GM21619 (cell line): Measurements from ENCODE around the gene CARS1.
"Not testable (repeated sequence)": the region's sequence is repeated elsewhere in the genome, so short reads cannot be mapped to it uniquely, and the experiment has no call there.

Experiments
- ATAC-seq: cut with Tn5 transposase; IDR thresholded peaks from one replicate; pipeline ENCODE4 v1.9.1; 2021; ENCODE audit not compliant: unreplicated experiment

CARS1 gene

GRCh38 chr11:3090096-3090901 is 33.1 kb upstream of the CARS1 start:
- no peak for ATAC-seq

- ATAC-seq, result no peak
Measured at GRCh38 chr11:3089236-3090061, 32.2 kb upstream of the CARS1 start.

DNA sequence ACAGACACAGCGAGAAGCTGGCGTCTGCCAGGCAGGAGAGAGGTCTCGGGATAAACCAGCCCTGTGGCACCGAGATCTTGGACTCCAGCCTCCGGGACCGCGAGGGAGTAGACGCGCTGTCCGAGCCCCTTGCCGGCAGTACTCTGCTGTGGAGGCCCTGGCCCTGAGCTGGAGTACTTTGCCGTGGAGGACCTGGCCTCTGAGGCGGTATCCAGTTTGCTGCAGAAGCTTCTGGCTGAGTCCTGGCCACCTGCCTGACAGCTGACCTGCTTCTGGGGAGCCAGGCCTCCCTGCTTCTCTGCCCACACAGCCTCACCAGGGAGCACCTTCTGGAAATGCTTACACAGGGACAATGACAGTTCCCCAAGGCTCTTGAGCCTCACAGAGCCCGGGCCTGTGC is 31.6 kb upstream of the CARS1 start:
- no peak for ATAC-seq

DNA sequence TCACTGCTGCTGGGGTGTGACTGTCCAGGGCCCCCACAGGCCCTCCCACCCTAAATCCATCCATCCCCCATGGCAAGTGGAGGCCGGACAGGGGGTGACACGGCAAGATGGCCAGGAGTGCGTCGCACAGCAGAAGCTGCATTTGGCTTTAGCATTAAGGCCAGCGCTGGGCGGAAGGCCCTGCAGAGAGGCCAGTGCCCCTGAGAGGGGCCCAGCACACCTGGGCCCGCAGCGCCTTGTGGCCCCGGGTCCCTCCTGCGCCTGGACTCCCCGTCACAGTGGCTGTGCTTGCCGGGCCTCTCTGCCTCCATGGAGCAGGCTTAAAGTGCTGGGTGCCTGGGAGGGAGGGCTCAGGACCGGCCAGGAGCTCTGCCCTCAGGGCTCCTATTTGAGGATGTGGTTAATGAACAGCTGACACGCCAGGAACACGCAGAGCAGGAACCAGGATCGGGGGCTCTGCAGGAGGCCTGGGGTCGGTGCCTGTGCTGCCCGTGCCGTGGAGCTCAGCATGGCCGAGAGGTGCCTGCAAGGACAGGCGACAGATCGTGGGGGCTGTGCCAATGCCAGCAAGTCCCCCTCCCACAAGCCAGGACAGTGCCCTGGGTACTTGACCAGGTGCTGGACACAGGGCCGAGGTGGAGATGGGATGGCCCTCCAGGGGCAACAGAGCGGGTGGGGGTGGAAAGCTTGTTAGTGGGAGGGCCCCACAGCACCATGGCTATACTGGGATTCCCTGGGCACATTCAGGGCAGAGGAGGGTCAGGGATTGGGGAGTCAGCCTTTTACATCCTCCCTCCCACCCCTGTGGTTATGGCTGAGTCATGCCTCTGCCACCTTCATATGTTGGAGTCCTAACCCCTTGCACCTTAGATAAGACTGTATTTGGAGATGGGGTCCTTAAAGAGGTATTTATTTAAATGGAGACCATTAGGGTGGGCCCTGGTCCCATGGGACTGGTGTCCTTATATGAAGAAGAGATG is 30.9 kb upstream of the CARS1 start:
- no peak for ATAC-seq

DNA sequence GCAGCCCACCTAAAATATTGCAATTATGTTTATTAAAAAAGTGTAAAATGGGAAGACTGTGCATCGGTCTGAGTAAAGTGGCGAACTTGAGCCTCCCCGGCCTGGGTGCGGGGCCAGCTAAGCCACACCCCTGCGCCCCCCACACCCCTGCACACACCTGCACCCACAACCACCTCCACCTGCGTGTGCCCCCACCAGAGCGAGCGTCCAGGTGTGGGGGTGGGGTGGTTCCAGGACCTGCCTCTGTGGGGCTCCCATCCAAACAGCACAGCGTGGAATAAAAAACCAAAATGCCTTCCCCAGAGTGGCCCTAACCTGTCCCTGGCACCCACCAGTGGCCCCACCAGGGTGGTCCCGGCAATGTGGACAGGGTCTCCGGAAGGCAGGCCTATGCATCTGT is 30.1 kb upstream of the CARS1 start:
- no peak for ATAC-seq

DNA sequence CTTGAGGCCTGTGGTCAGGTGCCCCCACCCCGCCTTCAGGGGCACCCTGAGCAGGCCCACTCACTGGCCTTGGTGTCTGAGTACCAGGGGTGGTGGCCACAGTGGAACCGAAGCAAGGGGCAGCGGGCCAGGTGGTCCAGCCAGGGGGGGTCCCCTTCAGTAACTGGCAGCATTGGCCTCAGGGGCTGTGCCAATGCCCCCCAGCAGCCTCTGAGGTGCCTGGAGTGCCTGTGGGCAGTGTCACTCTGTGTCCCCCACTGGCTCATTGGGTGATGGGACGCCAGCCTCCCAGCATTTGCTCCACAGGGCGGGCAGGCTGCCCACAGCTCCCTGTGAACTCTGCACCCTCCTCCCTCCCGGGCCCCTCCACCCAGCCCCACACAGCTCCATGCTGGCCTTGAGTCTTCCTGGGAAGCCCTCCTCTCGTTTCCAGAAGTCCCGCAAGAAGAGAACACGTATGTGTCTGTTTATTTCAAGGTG is 29.5 kb upstream of the CARS1 start:
- no peak for ATAC-seq

DNA sequence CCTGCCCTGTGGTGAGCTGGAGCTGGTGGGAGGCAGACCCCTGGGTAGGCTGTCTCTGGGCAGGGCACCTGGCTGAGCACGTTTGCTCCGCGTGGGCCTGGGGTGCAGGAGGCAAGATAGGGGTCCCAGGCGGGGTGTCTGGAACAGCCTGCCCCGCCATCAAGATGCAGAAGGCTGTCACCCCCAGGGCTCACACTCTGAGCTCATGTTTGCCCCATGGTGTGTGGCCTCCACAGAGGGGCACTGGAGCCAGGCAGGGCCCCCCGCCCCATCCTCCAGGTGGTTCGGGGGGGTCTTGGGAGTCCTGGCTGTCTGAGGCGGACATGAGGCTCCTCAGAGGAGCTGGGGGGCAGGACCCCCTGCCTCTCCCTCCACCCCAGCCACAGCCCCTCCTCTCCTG is 28.9 kb upstream of the CARS1 start:
- ATAC-seq, result no peak

- no peak for ATAC-seq
Measured at GRCh38 chr11:3085052-3085451, 27.8 kb upstream of the CARS1 start.

GRCh38 chr11:3083321-3083720 is 26.1 kb upstream of the CARS1 start:
- no peak for ATAC-seq

DNA sequence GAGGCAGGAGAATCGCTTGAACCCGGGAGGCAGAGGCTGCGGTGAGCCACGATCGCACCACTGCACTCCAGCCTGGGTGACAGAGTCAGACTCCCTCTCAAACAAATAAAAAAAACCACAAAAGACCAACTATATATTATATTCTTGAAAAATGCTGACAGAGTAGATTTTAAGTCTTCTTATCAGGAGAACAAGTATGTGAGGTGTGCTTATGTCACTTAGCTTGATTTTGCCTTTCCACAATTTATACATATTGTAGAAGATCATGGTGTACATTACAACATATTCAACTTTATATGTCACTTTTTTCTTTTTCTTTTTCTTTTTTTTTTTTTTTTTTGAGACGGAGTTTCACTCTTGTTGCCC is 24.1 kb upstream of the CARS1 start:
- no peak for ATAC-seq

GRCh38 chr11:3080733-3081385 is 23.6 kb upstream of the CARS1 start:
- no peak for ATAC-seq

DNA sequence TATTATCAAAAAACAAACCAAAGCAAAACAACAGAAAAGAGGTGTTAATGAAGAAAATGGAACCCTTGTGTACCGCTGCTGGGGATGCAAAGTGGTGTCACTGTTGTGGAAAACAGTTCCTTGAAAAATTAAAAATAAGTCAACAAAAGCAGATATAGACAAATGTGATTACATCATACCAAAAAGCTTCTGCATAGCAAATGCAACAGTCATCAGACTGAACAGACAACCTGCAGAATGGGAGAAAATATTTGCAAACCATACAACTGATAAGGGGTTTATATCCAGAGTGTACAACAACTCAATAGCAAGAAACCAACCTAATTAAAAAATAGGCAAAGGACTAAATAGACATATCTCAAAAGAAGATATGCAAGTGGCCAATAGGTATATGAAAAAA is 22.9 kb upstream of the CARS1 start:
- ATAC-seq, result no peak

DNA sequence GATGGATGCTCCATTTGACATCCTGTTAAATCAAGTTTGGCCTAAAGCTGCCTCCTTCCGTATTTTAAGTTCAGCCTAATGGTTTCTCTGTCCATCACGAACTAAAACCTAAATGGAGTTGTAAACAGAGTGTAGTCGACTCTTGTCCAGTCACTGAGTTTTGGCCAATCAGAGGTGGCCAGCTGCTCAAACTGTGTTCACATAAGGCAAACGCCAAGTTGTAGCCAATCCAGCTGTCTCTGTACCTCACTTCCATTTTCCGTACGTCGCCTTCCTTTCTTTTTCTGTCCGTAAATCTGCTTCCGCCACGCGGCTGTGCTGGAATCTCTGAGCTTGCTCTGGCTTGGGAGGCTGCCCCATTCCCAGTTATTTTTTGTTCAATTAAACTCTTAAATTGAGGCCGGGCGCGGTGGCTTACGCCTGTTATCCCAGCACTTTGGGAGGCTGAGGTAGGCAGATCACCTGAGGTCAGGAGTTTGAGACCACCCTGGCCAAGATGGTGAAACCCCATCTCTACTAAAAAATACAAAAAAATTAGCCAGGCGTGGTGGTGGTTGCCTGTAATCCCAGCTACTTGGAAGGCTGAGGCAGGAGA is 20.7 kb upstream of the CARS1 start:
- no peak for ATAC-seq

DNA sequence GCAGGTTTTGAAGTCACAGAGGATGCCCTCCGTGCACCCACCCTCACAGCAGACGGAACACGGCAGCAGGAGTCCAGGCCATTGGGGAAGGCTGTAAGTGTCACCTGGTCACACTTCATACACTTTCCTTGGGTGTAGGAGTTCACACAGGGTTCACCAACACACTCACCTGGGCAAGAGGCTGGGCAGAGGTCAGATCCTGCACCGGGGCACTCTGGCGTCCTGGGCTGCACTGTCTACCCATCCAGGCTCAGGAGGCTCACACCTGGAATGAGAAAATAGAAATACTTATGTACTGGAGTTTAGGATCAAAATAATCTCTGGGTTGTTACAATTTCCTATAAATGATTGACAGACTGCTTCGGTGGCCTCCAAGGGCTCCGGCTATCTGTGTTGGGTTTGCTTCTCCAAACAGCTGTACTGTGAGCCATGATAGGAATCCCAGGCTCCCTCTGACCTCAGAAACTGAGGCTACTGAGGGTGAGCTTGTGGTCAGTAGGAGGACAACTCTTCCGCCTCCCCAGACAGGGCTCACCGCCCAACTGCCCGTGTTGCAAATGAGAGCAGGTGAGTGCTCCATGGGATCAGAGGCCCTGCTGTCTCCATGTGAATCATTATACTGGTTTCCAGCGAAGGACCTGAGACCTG is 20.1 kb upstream of the CARS1 start:
- no peak for ATAC-seq

- no peak for ATAC-seq
Measured at GRCh38 chr11:3074912-3075589, 17.8 kb upstream of the CARS1 start.

DNA sequence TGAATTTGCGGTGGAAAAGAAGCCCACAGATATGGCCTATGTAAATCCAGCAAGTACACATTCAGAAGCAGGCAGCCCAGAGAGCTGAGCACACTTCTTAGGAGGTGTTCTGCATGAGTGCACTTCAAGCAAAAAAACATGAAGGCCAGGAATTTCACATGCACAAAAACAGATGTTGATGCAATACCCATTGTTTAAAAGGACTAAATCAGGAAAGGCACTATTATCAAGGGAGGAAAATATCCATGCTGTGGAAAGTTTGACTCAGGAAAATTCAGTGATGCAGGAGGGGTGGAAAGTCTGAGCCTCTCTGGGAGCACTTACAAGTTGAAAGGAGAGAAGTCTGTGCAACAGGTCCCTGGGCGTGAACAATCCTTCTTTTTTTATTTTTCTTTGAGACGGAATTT is 15.8 kb upstream of the CARS1 start:
- ATAC-seq, result no peak

- ATAC-seq, result no peak
Measured at GRCh38 chr11:3069425-3069824, 12.2 kb upstream of the CARS1 start.

DNA sequence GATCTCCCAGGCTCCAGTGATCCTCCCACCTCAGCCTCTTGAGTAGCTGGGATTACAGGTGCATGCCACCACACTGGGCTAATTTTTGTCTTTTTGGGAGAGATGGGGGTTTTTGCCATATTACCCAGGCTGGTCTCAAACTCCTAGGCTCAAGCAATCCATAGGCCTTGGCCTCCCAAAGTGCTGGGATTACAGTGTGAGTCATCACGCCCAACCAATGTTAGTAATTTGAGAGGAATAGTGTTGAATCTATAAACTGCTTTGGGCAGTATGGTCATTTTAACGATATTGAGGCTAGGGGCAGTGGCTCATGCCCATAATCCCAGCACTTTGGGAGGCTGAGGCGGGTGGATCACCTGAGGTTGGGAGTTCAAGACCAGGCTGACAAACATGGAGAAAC is 9.1 kb upstream of the CARS1 start:
- ATAC-seq, result not testable (repeated sequence)

DNA sequence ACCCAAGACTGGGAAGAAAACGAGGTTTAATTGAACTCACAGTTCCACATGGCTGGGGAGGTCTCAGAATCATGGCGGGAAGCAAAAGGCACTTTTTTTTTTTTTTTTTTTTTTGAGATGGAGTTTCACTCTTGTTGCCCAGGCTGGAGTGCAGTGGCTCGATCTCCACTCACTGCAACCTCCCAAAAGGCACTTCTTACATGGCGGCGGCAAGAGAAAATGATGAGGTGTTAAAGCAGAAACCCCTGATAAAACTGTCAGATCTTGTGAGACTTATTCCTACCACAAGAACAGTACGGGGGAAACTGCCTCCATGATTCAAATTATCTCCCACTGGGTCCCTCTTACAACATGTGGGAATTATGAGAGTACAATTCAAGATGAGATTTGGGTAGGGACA is 7.5 kb upstream of the CARS1 start:
- ATAC-seq, result not testable (repeated sequence)
